Measurements from ENCODE around the gene NCOA1.

NCOA1 gene

DNA sequence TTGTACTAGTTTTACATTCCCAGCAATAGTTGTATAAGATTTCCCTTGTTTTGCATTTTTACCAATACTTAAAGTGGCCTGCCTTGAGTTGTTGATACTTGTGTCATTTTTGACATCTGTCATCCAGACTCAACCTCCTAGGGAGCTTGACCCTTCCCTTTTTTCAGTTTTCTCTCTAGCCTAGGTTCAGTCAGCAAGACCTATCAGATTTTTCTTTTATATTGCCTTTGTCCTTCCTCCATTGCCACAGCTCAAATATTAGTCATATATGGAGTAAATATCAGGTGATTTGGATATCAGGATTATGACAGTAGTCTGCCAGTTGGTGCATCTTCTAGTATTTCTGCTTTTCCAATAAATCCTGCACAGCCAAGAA lies 315.6 kb downstream of the NCOA1 start:
- TF ChIP-seq POLR2AphosphoS5 (IDR thresholded peaks at IDR 0.05; ENCODE audit: low read depth, low read length) (no peak), POU2F2 (IDR thresholded peaks at IDR 0.05; ENCODE audit: low read depth, low read length) (no peak)
- no peak for DNase-seq (ENCODE audit: insufficient read length, low spot score)
- no peak for FAIRE-seq

GRCh38 chr2:24809316-24810007 lies 318.4 kb downstream of the NCOA1 start:
- DNase-seq (ENCODE audit: insufficient read length, low spot score) (no peak), FAIRE-seq (no peak)
- no peak for TF ChIP-seq TAF1 (IDR thresholded peaks at IDR 0.05; ENCODE audit: low read depth, low read length)
- no peak for TF ChIP-seq POU2F2 (IDR thresholded peaks at IDR 0.05; ENCODE audit: low read depth, low read length)
- TF ChIP-seq POLR2AphosphoS5 (IDR thresholded peaks at IDR 0.05; ENCODE audit: low read depth, low read length): no peak
- no peak for TF ChIP-seq PAX5 (IDR thresholded peaks at IDR 0.05; ENCODE audit: insufficient read depth, low read length, severe bottlenecking)
- TF ChIP-seq SPI1 (IDR thresholded peaks at IDR 0.05; ENCODE audit: low read depth, low read length): no peak
- no peak for TF ChIP-seq POLR2A (IDR thresholded peaks at IDR 0.05; ENCODE audit: low read depth, low read length)

GRCh38 chr2:24813691-24814137 lies 322.7 kb downstream of the NCOA1 start:
- DNase-seq (ENCODE audit: insufficient read length, low spot score) (no peak), FAIRE-seq (no peak)
- TF ChIP-seq POLR2AphosphoS5 (IDR thresholded peaks at IDR 0.05; ENCODE audit: low read depth, low read length) (no peak), SPI1 (IDR thresholded peaks at IDR 0.05; ENCODE audit: low read depth, low read length) (no peak), POU2F2 (IDR thresholded peaks at IDR 0.05; ENCODE audit: low read depth, low read length) (no peak), POLR2A (IDR thresholded peaks at IDR 0.05; ENCODE audit: low read depth, low read length) (no peak), PAX5 (IDR thresholded peaks at IDR 0.05; ENCODE audit: insufficient read depth, low read length, severe bottlenecking) (no peak), TAF1 (IDR thresholded peaks at IDR 0.05; ENCODE audit: low read depth, low read length) (no peak)

GRCh38 chr2:24814516-24814915 lies 323.5 kb downstream of the NCOA1 start:
- TF ChIP-seq TAF1 (IDR thresholded peaks at IDR 0.05; ENCODE audit: low read depth, low read length) (no peak), SPI1 (IDR thresholded peaks at IDR 0.05; ENCODE audit: low read depth, low read length) (no peak), PAX5 (IDR thresholded peaks at IDR 0.05; ENCODE audit: insufficient read depth, low read length, severe bottlenecking) (no peak), POU2F2 (IDR thresholded peaks at IDR 0.05; ENCODE audit: low read depth, low read length) (no peak), POLR2A (IDR thresholded peaks at IDR 0.05; ENCODE audit: low read depth, low read length) (no peak), POLR2AphosphoS5 (IDR thresholded peaks at IDR 0.05; ENCODE audit: low read depth, low read length) (no peak)
- FAIRE-seq: no peak

DNA sequence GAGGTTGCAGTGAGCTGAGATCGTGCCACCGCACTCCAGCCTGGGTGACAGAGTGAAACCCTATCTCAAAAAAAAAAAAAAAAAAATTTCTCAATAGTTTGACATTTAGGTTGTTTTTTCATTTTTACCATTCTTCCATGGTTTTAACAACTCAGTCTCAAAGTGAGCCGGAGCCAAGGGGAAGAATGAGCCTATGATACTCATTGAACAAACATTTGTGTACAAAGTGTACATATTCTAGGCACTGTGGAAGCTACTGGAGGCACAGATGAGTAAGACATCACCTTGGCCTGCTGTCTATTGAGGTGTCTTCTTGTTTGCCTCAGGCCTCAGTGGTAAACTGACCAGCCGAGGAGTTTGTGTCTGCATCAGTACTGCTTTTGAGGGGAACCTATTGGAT lies 324.1 kb downstream of the NCOA1 start:
- DNase-seq (ENCODE audit: insufficient read length, low spot score) (no peak), FAIRE-seq (no peak)
- TF ChIP-seq PAX5 (IDR thresholded peaks at IDR 0.05; ENCODE audit: insufficient read depth, low read length, severe bottlenecking) (no peak), POLR2A (IDR thresholded peaks at IDR 0.05; ENCODE audit: low read depth, low read length) (no peak), POLR2AphosphoS5 (IDR thresholded peaks at IDR 0.05; ENCODE audit: low read depth, low read length) (no peak), POU2F2 (IDR thresholded peaks at IDR 0.05; ENCODE audit: low read depth, low read length) (no peak), SPI1 (IDR thresholded peaks at IDR 0.05; ENCODE audit: low read depth, low read length) (no peak), TAF1 (IDR thresholded peaks at IDR 0.05; ENCODE audit: low read depth, low read length) (no peak)

More at GRCh38 chr2:24814516-24814915, 323.5 kb downstream of the NCOA1 start:
- no peak for DNase-seq (ENCODE audit: insufficient read length, low spot score)

- DNase-seq (ENCODE audit: insufficient read length, low spot score) (no peak), FAIRE-seq (no peak)
- TF ChIP-seq TAF1 (IDR thresholded peaks at IDR 0.05; ENCODE audit: low read depth, low read length) (no peak), PAX5 (IDR thresholded peaks at IDR 0.05; ENCODE audit: insufficient read depth, low read length, severe bottlenecking) (no peak), SPI1 (IDR thresholded peaks at IDR 0.05; ENCODE audit: low read depth, low read length) (no peak), POLR2AphosphoS5 (IDR thresholded peaks at IDR 0.05; ENCODE audit: low read depth, low read length) (no peak), POLR2A (IDR thresholded peaks at IDR 0.05; ENCODE audit: low read depth, low read length) (no peak), POU2F2 (IDR thresholded peaks at IDR 0.05; ENCODE audit: low read depth, low read length) (no peak)
These were observed 325.4 kb downstream of the NCOA1 start for GRCh38 chr2:24816404-24816803.

DNA sequence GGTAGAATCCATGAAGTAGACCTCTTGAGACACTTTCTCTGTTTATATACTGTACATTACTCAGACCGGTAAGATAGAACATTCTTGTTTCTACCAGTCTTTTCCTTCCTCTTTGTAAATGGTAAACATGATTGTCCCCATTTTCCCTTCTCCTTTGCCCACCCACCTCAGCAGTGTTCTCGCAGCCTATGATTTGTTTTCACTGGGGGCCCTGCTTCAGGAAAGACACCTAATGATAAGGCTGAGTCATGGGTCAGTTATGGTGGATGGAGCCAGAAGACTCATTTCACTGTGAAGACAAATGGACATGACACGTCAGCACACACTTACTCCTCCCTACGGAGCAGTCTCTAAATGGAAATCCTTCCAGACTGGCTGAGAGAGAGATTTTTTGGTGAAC lies 325.8 kb downstream of the NCOA1 start:
- TF ChIP-seq POLR2AphosphoS5 (IDR thresholded peaks at IDR 0.05; ENCODE audit: low read depth, low read length) (no peak), TAF1 (IDR thresholded peaks at IDR 0.05; ENCODE audit: low read depth, low read length) (no peak), POLR2A (IDR thresholded peaks at IDR 0.05; ENCODE audit: low read depth, low read length) (no peak), POU2F2 (IDR thresholded peaks at IDR 0.05; ENCODE audit: low read depth, low read length) (no peak), PAX5 (IDR thresholded peaks at IDR 0.05; ENCODE audit: insufficient read depth, low read length, severe bottlenecking) (no peak), SPI1 (IDR thresholded peaks at IDR 0.05; ENCODE audit: low read depth, low read length) (no peak)
- FAIRE-seq: no peak
- no peak for DNase-seq (ENCODE audit: insufficient read length, low spot score)

- no peak for FAIRE-seq
- TF ChIP-seq SPI1 (IDR thresholded peaks at IDR 0.05; ENCODE audit: low read depth, low read length) (no peak), POLR2A (IDR thresholded peaks at IDR 0.05; ENCODE audit: low read depth, low read length) (no peak), PAX5 (IDR thresholded peaks at IDR 0.05; ENCODE audit: insufficient read depth, low read length, severe bottlenecking) (no peak), TAF1 (IDR thresholded peaks at IDR 0.05; ENCODE audit: low read depth, low read length) (no peak), POU2F2 (IDR thresholded peaks at IDR 0.05; ENCODE audit: low read depth, low read length) (no peak), POLR2AphosphoS5 (IDR thresholded peaks at IDR 0.05; ENCODE audit: low read depth, low read length) (no peak)
- DNase-seq (ENCODE audit: insufficient read length, low spot score): no peak
These were observed 327.7 kb downstream of the NCOA1 start for GRCh38 chr2:24818721-24819167.

- no peak; the same call in 1 of the 2 replicates for TF ChIP-seq POLR2A (IDR thresholded peaks at IDR 0.05; ENCODE audit: low read depth, low read length)
- TF ChIP-seq POLR2AphosphoS5 (IDR thresholded peaks at IDR 0.05; ENCODE audit: low read depth, low read length): no peak
- TF ChIP-seq TAF1 (IDR thresholded peaks at IDR 0.05; ENCODE audit: low read depth, low read length): no peak
- no peak for TF ChIP-seq SPI1 (IDR thresholded peaks at IDR 0.05; ENCODE audit: low read depth, low read length)
- no peak for TF ChIP-seq PAX5 (IDR thresholded peaks at IDR 0.05; ENCODE audit: insufficient read depth, low read length, severe bottlenecking)
- TF ChIP-seq POU2F2 (IDR thresholded peaks at IDR 0.05; ENCODE audit: low read depth, low read length): no peak
- no peak for FAIRE-seq
- no peak for DNase-seq (ENCODE audit: insufficient read length, low spot score)
These were observed 328.6 kb downstream of the NCOA1 start for GRCh38 chr2:24819442-24820174.

Data from GM12891 (cell line).